ENCODE results near the gene PTPRE. TPM values are rescaled to one million over a fixed set of nuclear protein-coding genes. Genes with fewer than 3 reads are reported as not detected.

PTPRE gene
- total and polyA plus RNA-seq, 5 donors = 6.7 to 21.1 (median 12.9) TPM

DNA sequence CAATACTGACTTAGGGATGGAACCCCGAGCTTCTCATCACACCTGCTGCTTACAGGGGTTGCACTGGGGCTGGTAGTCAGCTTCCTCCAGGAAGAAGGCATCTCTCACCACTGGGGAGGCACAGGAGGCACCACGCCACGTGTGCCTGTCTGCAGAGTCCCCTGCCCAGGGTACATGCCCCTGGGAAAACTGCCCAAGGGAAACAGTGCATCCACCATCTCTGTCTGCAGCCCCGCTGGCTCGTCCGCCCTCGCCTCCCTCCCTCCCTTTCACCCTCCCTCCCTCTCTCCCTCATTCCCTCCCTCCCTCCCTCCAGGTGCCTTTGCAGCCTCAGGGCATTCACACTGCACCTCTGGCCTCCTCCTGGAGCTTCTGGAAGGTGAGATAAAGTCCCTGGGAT is 101.1 kb downstream of the PTPRE start:
- no peaks in the 10 kb centered on the region for H3K4me1 ChIP-seq (ENCODE audit: control insufficient read depth, insufficient read depth, low read length)
- no peaks in the 10 kb centered on the region for H3K9me3 ChIP-seq (ENCODE audit: control insufficient read depth, low read length)
- no peak for ATAC-seq
- H3K4me3 ChIP-seq (ENCODE audit: low read length) = no peak overlapping the region
- no peaks in the 10 kb centered on the region for H3K27me3 ChIP-seq (ENCODE audit: control insufficient read depth, insufficient read depth)
- no peak for DNase-seq
- intact Hi-C loops (cut with DNase I) = no loop called here
- H3K27ac ChIP-seq (ENCODE audit: low read length) = no peak overlapping the region
- WGBS = 71% methylated on average over 7 of the region's 7 CpGs

GRCh38 chr10:128008521-128009250 is 101.8 kb downstream of the PTPRE start:
- H3K9me3 ChIP-seq (ENCODE audit: control insufficient read depth, low read length) = no peaks in the 10 kb centered on the region
- DNase-seq = no peak
- H3K27me3 ChIP-seq (ENCODE audit: control insufficient read depth, insufficient read depth) = no peaks in the 10 kb centered on the region
- H3K27ac ChIP-seq (ENCODE audit: low read length) = no peak overlapping the region
- intact Hi-C loops (cut with DNase I) = no loop called here
- H3K4me3 ChIP-seq (ENCODE audit: low read length) = no peak overlapping the region
- H3K4me1 ChIP-seq (ENCODE audit: control insufficient read depth, insufficient read depth, low read length) = no peaks in the 10 kb centered on the region
- WGBS = 90% methylated on average over 8 of the region's 8 CpGs
- no peak for ATAC-seq

GRCh38 chr10:128009372-128010126 is 102.6 kb downstream of the PTPRE start:
- no peaks in the 10 kb centered on the region for H3K27me3 ChIP-seq (ENCODE audit: control insufficient read depth, insufficient read depth)
- no peaks in the 10 kb centered on the region for H3K4me1 ChIP-seq (ENCODE audit: control insufficient read depth, insufficient read depth, low read length)
- H3K4me3 ChIP-seq (ENCODE audit: low read length) = no peak overlapping the region
- WGBS = 64% methylated on average over 14 of the region's 14 CpGs
- no peaks in the 10 kb centered on the region for H3K9me3 ChIP-seq (ENCODE audit: control insufficient read depth, low read length)
- H3K27ac ChIP-seq (ENCODE audit: low read length) = no peak overlapping the region
- intact Hi-C loops (cut with DNase I) = loop anchor here in 3 of 4 donors (2.0 to 10.0 kb wide), 2 partner anchors 55 to 103 kb away; partner anchors contain the start of gene PTPRE (in 3 of the 3)
- no peak for DNase-seq
- ATAC-seq = peak in 1 of 2 donors; percentile 44

- Histone ChIP-seq H3K4me3 (ENCODE audit: low read length) (no peak overlapping the region), H3K4me1 (ENCODE audit: control insufficient read depth, insufficient read depth, low read length) (no peaks in the 10 kb centered on the region), H3K9me3 (ENCODE audit: control insufficient read depth, low read length) (no peaks in the 10 kb centered on the region), H3K27me3 (ENCODE audit: control insufficient read depth, insufficient read depth) (no peaks in the 10 kb centered on the region), H3K27ac (ENCODE audit: low read length) (no peak overlapping the region)
- intact Hi-C loops (cut with DNase I) = loop anchor here (1.0 to 10.0 kb wide), 3 partner anchors 53 to 105 kb away; partner anchors contain the start of gene PTPRE (in 4 of the 4)
- ATAC-seq (peak; percentile 86 to 92), DNase-seq (peak; percentile 80 to 93 (median 92))
- 16% methylated on average over 27 of the region's 27 CpGs for WGBS
Measured at GRCh38 chr10:128011059-128011979, 104.4 kb downstream of the PTPRE start.

GRCh38 chr10:128013626-128014025 is 106.7 kb downstream of the PTPRE start:
- no peak overlapping the region for H3K27ac ChIP-seq (ENCODE audit: low read length)
- no peak for ATAC-seq
- no peak overlapping the region for H3K4me3 ChIP-seq (ENCODE audit: low read length)
- intact Hi-C loops (cut with DNase I) = loop anchor here in 2 of 4 donors (10.0 kb wide), 1 partner anchor 51 kb away; no protein-coding TSS in a partner anchor
- WGBS = 93% methylated on average over 4 of the region's 4 CpGs
- H3K9me3 ChIP-seq (ENCODE audit: control insufficient read depth, low read length) = no peaks in the 10 kb centered on the region
- H3K4me1 ChIP-seq (ENCODE audit: control insufficient read depth, insufficient read depth, low read length) = no peaks in the 10 kb centered on the region
- DNase-seq = no peak
- H3K27me3 ChIP-seq (ENCODE audit: control insufficient read depth, insufficient read depth) = no peaks in the 10 kb centered on the region

DNA sequence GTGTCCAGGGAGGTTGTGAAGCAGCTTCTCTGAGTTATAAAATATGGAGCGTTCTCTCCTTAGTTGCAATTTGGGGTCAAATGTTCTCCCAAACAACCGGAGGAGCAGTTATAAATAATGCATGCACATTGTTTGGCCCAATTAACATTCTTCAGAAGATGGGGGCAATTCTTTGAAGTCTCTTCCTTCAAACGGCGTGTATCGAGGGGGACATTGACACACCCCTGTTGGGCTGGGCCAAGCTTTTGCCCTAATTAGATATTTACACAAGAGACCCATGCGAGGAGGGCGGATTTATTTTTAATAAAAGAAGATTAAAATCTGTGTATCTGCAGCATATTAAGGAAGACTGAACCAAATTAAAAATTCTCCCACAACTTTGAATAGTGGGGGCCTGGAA is 107.3 kb downstream of the PTPRE start:
- Histone ChIP-seq H3K27me3 (ENCODE audit: control insufficient read depth, insufficient read depth) (no peaks in the 10 kb centered on the region), H3K9me3 (ENCODE audit: control insufficient read depth, low read length) (no peaks in the 10 kb centered on the region), H3K4me1 (ENCODE audit: control insufficient read depth, insufficient read depth, low read length) (no peaks in the 10 kb centered on the region), H3K27ac (ENCODE audit: low read length) (no peak overlapping the region), H3K4me3 (ENCODE audit: low read length) (no peak overlapping the region)
- DNase-seq (no peak), ATAC-seq (no peak)
- intact Hi-C loops (cut with DNase I) = loop anchor here in 2 of 4 donors (10.0 kb wide), 1 partner anchor 51 kb away; no protein-coding TSS in a partner anchor
- WGBS = 89% methylated on average over 7 of the region's 7 CpGs

GRCh38 chr10:128016423-128017060 is 109.6 kb downstream of the PTPRE start:
- Histone ChIP-seq H3K27me3 (ENCODE audit: control insufficient read depth, insufficient read depth) (no peaks in the 10 kb centered on the region), H3K4me1 (ENCODE audit: control insufficient read depth, insufficient read depth, low read length) (no peaks in the 10 kb centered on the region), H3K9me3 (ENCODE audit: control insufficient read depth, low read length) (no peaks in the 10 kb centered on the region), H3K4me3 (ENCODE audit: low read length) (no peak overlapping the region), H3K27ac (ENCODE audit: low read length) (no peak overlapping the region)
- WGBS = 91% methylated on average over 12 of the region's 12 CpGs
- no peak for DNase-seq
- intact Hi-C loops (cut with DNase I) = loop anchor here in 2 of 4 donors (10.0 kb wide), 1 partner anchor 48 kb away; no protein-coding TSS in a partner anchor
- ATAC-seq = no peak

DNA sequence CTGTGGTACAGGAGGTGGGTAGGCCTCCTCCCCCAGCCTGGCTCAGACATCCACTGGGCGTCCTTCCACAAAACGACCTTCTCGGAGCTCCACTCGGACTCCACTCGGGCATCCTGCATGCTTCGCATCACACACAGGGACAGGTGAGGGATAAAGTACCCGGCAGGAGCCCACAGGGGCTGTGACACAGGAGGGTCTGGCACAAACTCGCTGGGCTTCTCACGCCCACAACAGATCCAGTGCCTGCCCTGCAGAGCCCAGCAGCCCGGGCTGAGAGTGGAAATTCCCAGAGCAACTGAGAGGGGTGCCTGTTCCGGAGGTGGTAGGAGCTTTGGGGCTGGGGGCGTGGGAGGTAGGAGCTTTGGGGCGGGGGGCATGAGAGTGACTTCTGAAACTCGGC is 110.9 kb downstream of the PTPRE start:
- 59% methylated on average over 14 of the region's 14 CpGs for WGBS
- Histone ChIP-seq H3K9me3 (ENCODE audit: control insufficient read depth, low read length) (no peaks in the 10 kb centered on the region), H3K4me1 (ENCODE audit: control insufficient read depth, insufficient read depth, low read length) (no peaks in the 10 kb centered on the region), H3K27me3 (ENCODE audit: control insufficient read depth, insufficient read depth) (no peaks in the 10 kb centered on the region), H3K27ac (ENCODE audit: low read length) (no peak overlapping the region), H3K4me3 (ENCODE audit: low read length) (no peak overlapping the region)
- intact Hi-C loops (cut with DNase I) = loop anchor here in 2 of 4 donors (10.0 kb wide), 1 partner anchor 47 kb away; no protein-coding TSS in a partner anchor
- DNase-seq (no peak), ATAC-seq (no peak)

GRCh38 chr10:128018236-128018635 is 111.3 kb downstream of the PTPRE start:
- no peak overlapping the region for H3K27ac ChIP-seq (ENCODE audit: low read length)
- WGBS = 32% methylated on average over 13 of the region's 13 CpGs
- ATAC-seq (peak in 1 of 2 donors; percentile 46), DNase-seq (no peak)
- no peaks in the 10 kb centered on the region for H3K9me3 ChIP-seq (ENCODE audit: control insufficient read depth, low read length)
- intact Hi-C loops (cut with DNase I) = loop anchor here in 2 of 4 donors (10.0 kb wide), 1 partner anchor 47 kb away; no protein-coding TSS in a partner anchor
- no peaks in the 10 kb centered on the region for H3K4me1 ChIP-seq (ENCODE audit: control insufficient read depth, insufficient read depth, low read length)
- H3K27me3 ChIP-seq (ENCODE audit: control insufficient read depth, insufficient read depth) = no peaks in the 10 kb centered on the region
- H3K4me3 ChIP-seq (ENCODE audit: low read length) = no peak overlapping the region

DNA sequence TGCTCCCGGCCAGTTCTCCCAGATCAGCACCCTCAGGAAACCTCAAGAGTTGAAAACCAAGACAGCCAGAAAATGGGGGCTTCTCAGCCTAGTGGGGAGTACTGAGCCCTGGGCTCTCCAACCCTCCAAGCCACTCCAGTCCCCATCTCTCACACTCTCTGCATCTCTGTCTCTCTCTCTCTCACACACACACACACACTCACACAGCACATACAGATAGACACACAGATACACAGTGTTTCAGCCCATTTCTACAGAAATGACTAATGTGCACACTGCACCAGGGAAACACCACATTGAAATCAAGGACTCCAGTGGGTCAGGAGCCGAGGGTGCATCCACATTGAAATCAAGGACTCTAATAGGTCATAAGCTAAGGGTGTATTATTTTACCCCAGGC is 111.8 kb downstream of the PTPRE start:
- WGBS = 65% methylated on average over 2 of the region's 2 CpGs
- Histone ChIP-seq H3K27me3 (ENCODE audit: control insufficient read depth, insufficient read depth) (no peaks in the 10 kb centered on the region), H3K9me3 (ENCODE audit: control insufficient read depth, low read length) (no peaks in the 10 kb centered on the region), H3K27ac (ENCODE audit: low read length) (no peak overlapping the region), H3K4me1 (ENCODE audit: control insufficient read depth, insufficient read depth, low read length) (no peaks in the 10 kb centered on the region), H3K4me3 (ENCODE audit: low read length) (no peak overlapping the region)
- ATAC-seq (no peak), DNase-seq (no peak)
- intact Hi-C loops (cut with DNase I) = loop anchor here in 2 of 4 donors (10.0 kb wide), 1 partner anchor 46 kb away; no protein-coding TSS in a partner anchor

All from right cardiac atrium (tissue), 5 donors.